DND-41 (cell line): ENCODE results near the gene TMPRSS6.

ENCODE experiments used
- ATAC-seq: fragments of 200-7000 bp; cut with Tn5 transposase; 3 replicates; pipeline ENCODE4 v1.9.1; 2021; ENCODE audit warnings: low read depth; ENCODE audit not compliant: insufficient read depth
- DNase-seq: peaks from one replicate; pipeline ENCODE4 v3.0.0-alpha.2; 2020
- H2AFZ ChIP-seq: 2 replicates; pipeline ENCODE4 v1.6.0; 2012; ENCODE audit warnings: low read depth, low read length
- H3K27ac ChIP-seq: 2 replicates; pipeline ENCODE4 v1.5.1; 2012; ENCODE audit warnings: low read length, inconsistent platforms
- H3K27me3 ChIP-seq: fragments of 200-600 bp; sonication (generic); 2 replicates; pipeline ENCODE4 v1.6.0; 2012; ENCODE audit warnings: low read length, mild to moderate bottlenecking, inconsistent platforms; ENCODE audit not compliant: insufficient read depth, poor library complexity
- H3K36me3 ChIP-seq: 2 replicates; pipeline ENCODE4 v1.5.1; 2012; ENCODE audit warnings: low read length, inconsistent platforms; ENCODE audit not compliant: insufficient read depth
- H3K4me1 ChIP-seq: 2 replicates; pipeline ENCODE4 v1.5.1; 2012; ENCODE audit warnings: mild to moderate bottlenecking, low read length; ENCODE audit not compliant: insufficient read depth
- H3K4me2 ChIP-seq: 2 replicates; pipeline ENCODE4 v1.6.0; 2012; ENCODE audit warnings: mild to moderate bottlenecking, moderate library complexity, low read length, inconsistent platforms; ENCODE audit not compliant: insufficient read depth
- H3K4me3 ChIP-seq, 2 experiments: fragments of 200-600 bp in 1 of 2; shearing (Covaris generic) in 1 of 2; 2 replicates each; pipeline ENCODE4 v1.5.1; 2012 to 2016; ENCODE audit warnings: inconsistent platforms in 2 of 2, low read length in 2 of 2, mild to moderate bottlenecking in 2 of 2, low read depth in 1 of 2, moderate library complexity in 1 of 2
- H3K79me2 ChIP-seq: 2 replicates; pipeline ENCODE4 v1.6.0; 2012; ENCODE audit warnings: low read length, inconsistent platforms; ENCODE audit not compliant: insufficient read depth
- H3K9ac ChIP-seq: 2 replicates; pipeline ENCODE4 v1.6.0; 2012; ENCODE audit warnings: low read depth, mild to moderate bottlenecking, inconsistent platforms, low read length, moderate library complexity
- H3K9me3 ChIP-seq: 2 replicates; pipeline ENCODE4 v1.5.1; 2012; ENCODE audit warnings: low read length, moderate library complexity, mild to moderate bottlenecking, inconsistent platforms; ENCODE audit not compliant: insufficient read depth, severe bottlenecking
- H4K20me1 ChIP-seq: 2 replicates; pipeline ENCODE4 v1.6.0; 2012; ENCODE audit warnings: low read length; ENCODE audit not compliant: insufficient read depth
- EZH2 ChIP-seq: IDR thresholded peaks from 3 replicates; pipeline ENCODE4 v1.6.1; 2012; ENCODE audit warnings: borderline replicate concordance, low read depth, mild to moderate bottlenecking, moderate library complexity, low read length, inconsistent platforms; ENCODE audit not compliant: severe bottlenecking
- TF ChIP-seq, protein P1 (sequence below): IDR thresholded peaks from 2 replicates; pipeline ENCODE4 v1.5.1; 2012; ENCODE audit warnings: borderline replicate concordance, low read length, moderate library complexity, mild to moderate bottlenecking; ENCODE audit not compliant: poor library complexity, severe bottlenecking; ENCODE audit errors: extremely low read depth

The TMPRSS6 gene

GRCh38 chr22:37153901-37154300, 44.4 kb upstream of the TMPRSS6 start:
- Histone ChIP-seq H3K36me3 (no peaks in the 10 kb centered on the region), H3K4me1 (peaks cover 14% of the 10 kb centered on the region), H3K27me3 (no peaks in the 10 kb centered on the region), H3K9ac (no peak overlapping the region), H3K27ac (no peak overlapping the region), H3K79me2 (no peaks in the 10 kb centered on the region), H3K4me3 (no peak overlapping the region), H3K4me2 (no peak overlapping the region), H3K9me3 (no peaks in the 10 kb centered on the region), H4K20me1 (no peaks in the 10 kb centered on the region), H2AFZ (no peak overlapping the region)
- ATAC-seq (no peak), DNase-seq (no peak)
- no peak for TF ChIP-seq EZH2
- TF ChIP-seq, protein P1, sequence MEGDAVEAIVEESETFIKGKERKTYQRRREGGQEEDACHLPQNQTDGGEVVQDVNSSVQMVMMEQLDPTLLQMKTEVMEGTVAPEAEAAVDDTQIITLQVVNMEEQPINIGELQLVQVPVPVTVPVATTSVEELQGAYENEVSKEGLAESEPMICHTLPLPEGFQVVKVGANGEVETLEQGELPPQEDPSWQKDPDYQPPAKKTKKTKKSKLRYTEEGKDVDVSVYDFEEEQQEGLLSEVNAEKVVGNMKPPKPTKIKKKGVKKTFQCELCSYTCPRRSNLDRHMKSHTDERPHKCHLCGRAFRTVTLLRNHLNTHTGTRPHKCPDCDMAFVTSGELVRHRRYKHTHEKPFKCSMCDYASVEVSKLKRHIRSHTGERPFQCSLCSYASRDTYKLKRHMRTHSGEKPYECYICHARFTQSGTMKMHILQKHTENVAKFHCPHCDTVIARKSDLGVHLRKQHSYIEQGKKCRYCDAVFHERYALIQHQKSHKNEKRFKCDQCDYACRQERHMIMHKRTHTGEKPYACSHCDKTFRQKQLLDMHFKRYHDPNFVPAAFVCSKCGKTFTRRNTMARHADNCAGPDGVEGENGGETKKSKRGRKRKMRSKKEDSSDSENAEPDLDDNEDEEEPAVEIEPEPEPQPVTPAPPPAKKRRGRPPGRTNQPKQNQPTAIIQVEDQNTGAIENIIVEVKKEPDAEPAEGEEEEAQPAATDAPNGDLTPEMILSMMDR, result no peak

GRCh38 chr22:37151401-37151800, 41.9 kb upstream of the TMPRSS6 start:
- peaks cover 18% of the 10 kb centered on the region for H3K4me1 ChIP-seq
- H3K4me3 ChIP-seq, result no peak overlapping the region
- no peak overlapping the region for H3K27ac ChIP-seq
- H4K20me1 ChIP-seq, result no peaks in the 10 kb centered on the region
- H3K79me2 ChIP-seq, result no peaks in the 10 kb centered on the region
- ATAC-seq (no peak), DNase-seq (no peak)
- H3K36me3 ChIP-seq, result no peaks in the 10 kb centered on the region
- no peaks in the 10 kb centered on the region for H3K9me3 ChIP-seq
- no peak overlapping the region for H2AFZ ChIP-seq
- TF ChIP-seq, protein P1, result no peak
- TF ChIP-seq EZH2, result no peak
- no peak overlapping the region for H3K9ac ChIP-seq
- H3K4me2 ChIP-seq, result no peak overlapping the region
- H3K27me3 ChIP-seq, result no peaks in the 10 kb centered on the region

DNA sequence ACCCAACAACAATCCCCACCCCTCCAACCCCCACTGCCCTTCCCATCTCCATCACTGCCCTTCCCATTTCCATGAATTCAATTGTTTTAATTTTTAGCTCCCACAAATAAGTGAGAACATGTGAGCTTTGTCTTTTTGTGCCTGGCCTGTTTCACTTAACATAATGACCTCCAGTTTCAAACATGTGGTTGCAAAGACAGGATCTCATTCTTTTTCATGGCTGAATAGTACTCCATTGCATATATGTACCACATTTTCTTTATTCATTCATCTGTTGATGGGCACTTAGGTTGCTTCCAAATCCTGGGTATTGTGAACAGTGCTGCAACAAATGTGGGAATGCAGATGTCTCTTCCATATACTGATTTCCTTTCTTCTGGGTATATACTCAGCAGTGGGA, 41.2 kb upstream of the TMPRSS6 start:
- Histone ChIP-seq H3K9ac (no peak overlapping the region), H3K4me1 (peaks cover 18% of the 10 kb centered on the region), H3K79me2 (no peaks in the 10 kb centered on the region), H3K9me3 (no peaks in the 10 kb centered on the region), H3K4me3 (no peak overlapping the region), H3K4me2 (no peak overlapping the region), H3K27ac (no peak overlapping the region), H2AFZ (no peak overlapping the region), H3K27me3 (no peaks in the 10 kb centered on the region), H3K36me3 (no peaks in the 10 kb centered on the region), H4K20me1 (0 out of 2 replicates have a peak, but pooled peaks cover 1% of the 10 kb centered on the region)
- ATAC-seq (no peak), DNase-seq (no peak)
- TF ChIP-seq, protein P1, result no peak
- TF ChIP-seq EZH2, result no peak
